Stimulated activated CD4-positive, alpha-beta T cell treated with anti-CD3 and anti-CD28 coated beads, TNF-alpha, amount 100 ng/mL, for 24 hours (primary cell): Measurements from ENCODE around the gene JADE1.

ENCODE experiments used
- DNase-seq, 3 experiments: peaks; one replicate each; pipeline ENCODE4 v3.0.0-alpha.2; 2020; ENCODE audit warnings: low read depth in 3 of 3

JADE1 gene

GRCh38 chr4:128809477-128810330 is at the start of gene JADE1:
Gene JADE1 (plus strand): TSS chr4:128809700. CDS start chr4:128831759, 22,059 bp downstream.
- peak; percentile 81 to 89 (median 85) for DNase-seq

DNA sequence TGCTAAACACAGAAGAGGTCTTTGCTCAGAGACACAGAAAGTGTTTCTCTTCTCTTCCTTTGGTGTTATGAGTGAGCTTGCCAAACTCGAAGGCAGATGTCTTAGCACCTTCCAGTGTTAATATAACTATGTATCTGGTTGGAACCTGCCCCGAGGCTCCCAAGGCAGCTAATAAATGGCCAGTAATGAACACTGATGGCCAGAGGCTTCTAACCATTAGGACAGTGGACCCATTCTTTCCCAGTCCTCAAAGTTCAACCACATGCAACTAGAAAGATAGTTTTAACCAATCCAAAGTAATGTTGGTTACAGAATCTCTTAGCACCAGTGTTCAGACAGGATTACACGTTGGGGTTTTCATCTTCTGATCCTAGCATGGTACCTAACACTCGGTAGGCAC is 42.7 kb upstream of the JADE1 start:
- DNase-seq: no peak

- no peak for DNase-seq
These were observed 41.0 kb upstream of the JADE1 start for GRCh38 chr4:128768373-128768996.

- no peak for DNase-seq
These were observed 40.5 kb upstream of the JADE1 start for GRCh38 chr4:128769011-128769410.

DNA sequence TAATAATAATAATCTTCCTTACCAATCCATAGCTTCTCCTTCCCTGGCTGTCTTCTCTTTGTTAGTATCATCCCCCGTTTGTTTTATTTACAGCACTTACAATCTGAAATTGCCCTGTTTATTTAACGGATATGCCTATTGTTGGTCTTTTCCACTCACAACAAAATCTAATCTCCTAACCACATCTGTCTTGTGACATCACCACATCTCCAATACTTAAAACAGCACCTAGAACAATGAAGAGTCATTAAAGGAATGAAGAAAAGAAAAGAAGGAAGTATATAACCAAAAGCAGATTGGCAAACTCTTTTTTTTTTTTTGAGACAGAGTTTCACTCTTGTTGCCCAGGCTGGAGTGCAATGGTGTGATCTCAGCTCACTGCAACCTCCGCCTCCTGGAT is 38.7 kb upstream of the JADE1 start:
- DNase-seq: no peak

- no peak for DNase-seq
These were observed 34.0 kb upstream of the JADE1 start for GRCh38 chr4:128775477-128775876.

- DNase-seq: no peak
These were observed 33.6 kb upstream of the JADE1 start for GRCh38 chr4:128775916-128776315.

- DNase-seq: no peak
These were observed 32.7 kb upstream of the JADE1 start for GRCh38 chr4:128776794-128777216.

DNA sequence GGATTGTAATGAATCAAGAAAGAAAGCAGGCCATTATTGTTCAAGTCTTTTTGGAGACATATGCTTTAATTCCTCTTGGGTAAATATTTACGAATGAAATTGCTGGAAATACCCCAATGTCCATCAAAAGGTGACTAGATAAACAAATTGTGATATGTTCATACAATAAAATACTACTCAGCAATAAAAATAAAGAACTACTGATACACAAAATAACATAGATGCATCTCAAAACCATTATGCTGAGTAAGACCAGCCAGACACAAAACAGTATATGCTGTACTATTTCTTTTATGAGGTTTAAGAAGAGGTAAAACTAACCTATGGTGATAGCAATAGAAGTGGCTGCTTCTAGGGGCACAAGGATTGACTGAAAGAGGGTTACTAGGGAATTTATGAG is 28.8 kb upstream of the JADE1 start:
- DNase-seq: no peak

- peak; percentile 22 to 39 (median 22) for DNase-seq
These were observed 27.3 kb upstream of the JADE1 start for GRCh38 chr4:128782076-128782715.

- no peak for DNase-seq
These were observed 26.5 kb upstream of the JADE1 start for GRCh38 chr4:128782875-128783614.

GRCh38 chr4:128787509-128788311 is 21.8 kb upstream of the JADE1 start:
- no peak for DNase-seq

DNA sequence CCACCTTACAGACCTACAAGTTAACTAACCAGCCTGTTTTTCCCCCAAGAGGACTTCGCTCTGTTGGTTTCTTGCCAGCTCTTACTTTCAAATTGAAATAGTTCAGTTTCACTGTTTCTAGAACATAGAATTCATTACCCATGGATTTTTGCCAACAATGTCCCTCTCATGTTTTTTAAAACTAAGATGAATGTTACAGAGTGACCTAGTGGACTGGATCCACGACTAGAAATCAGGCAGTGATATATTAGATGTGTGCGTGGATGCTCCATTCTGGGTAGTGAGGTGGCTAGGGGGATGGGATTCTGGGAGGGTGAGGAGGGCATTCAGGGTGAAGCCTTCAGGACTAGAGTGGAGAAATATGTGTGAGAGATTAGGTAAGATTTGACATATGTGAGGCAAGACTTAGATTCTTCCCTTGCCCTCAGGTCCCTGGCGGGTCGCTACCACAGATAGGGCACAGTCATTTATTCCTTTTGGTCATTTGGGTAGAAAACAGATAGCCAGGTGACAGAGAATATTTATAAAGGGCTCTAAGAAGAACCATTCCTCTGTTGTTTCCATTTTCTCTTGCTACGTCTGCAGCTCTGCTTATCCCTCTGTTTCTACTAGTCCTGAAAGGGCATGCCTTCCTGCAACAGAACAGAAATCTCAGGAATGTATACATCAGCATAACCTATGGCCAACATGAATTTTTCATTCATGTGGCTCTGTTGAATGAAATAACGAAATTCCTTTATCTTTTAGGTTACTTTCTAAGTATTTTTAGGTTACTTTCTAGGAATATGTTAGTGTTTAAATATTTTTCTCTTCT is 15.4 kb upstream of the JADE1 start:
- no peak for DNase-seq

- no peak for DNase-seq
These were observed 12.6 kb upstream of the JADE1 start for GRCh38 chr4:128796934-128797333.

DNA sequence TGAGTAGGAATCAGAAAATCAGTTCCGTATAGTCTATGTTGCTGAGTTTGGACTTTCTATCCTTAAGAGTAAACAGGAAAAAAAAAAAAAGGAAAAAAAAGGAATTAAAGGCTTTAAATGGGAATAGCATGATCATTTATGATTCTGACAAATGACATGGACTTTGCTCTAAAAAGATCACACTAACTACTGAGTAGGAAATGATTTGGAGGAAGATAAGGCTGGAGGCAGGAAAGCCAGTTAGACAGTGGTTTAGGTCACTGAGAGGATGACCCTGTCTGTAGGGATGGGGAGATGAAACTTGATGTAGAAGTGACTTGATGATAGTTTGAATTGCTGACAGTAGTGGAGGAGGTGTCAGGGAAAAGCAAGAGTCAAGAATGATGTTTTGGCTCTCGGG is 9.2 kb upstream of the JADE1 start:
- no peak for DNase-seq

DNA sequence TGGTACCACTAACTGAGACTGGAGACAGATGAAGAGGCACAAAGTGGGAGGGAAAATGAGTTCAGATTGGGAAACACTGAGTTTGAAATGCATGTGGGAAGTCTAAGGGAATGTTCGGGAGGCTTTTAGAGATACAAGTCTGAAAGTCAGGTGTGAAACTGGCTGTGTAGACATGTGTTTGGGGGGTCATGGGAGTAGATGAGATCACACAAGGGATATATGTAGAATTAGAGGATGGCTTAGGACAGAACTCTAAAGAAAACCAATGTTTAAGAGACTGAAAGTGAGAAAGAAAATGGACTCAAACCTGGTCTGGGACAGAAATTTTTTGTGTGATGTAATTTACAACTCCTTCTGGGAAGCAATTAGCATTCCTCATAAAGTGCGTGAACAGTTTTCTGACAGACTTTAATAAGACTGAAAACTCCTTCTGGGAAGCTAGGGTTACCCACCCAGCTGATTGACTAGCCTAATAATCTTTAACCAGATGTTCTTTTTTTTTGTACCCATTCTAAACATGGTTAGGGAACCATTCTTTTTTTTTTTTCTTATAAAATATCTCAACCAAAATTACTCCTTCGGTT is 8.7 kb upstream of the JADE1 start:
- no peak for DNase-seq

DNA sequence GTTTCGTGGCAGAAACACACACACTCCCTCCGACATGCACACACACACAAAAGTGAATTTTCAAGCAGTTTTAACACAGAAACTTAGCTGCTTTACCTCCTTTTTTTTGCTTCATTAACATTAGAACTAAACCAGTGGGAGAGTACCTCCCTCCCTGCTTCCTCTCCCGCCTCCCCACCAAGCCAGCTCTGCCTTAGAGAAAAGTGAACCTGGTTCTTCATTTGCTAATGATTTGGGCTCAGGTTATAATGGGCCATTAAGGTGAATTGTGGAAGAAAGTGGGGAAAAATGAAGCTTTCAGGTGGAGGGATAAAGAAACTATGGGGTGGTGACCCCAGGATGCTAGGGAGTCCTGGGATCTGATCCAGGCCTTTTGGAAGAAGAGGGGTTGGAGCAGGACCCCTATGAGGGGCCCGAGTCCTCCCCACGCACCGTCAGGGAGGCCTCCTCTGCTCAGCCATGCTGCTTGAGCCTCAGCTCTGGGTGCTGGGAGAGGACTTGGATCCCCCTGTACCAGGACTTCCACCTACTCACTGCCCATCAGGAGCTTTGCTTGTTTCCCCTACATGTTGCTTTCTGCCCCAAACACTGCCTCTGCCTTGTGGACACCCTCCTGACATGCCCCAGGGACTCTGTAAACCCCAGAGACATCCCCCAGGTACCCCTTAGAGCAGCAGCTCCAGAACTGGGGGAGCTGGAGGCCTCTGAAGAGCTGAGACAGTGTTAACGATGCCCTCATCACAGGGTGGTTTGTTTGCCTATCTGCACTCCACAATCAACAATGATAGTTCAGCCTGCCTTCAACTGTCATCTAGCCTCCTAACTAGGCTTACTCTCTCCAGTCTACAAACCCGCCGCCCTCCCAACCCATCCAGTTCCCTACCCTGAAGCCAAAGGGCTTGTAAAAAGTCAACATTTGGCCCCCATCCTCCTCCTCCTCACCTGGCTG is 6.5 kb upstream of the JADE1 start:
- no peak for DNase-seq

GRCh38 chr4:128803783-128804182 is 5.7 kb upstream of the JADE1 start:
- no peak for DNase-seq
